HEK293 (cell line): Measurements from ENCODE around the gene TMEM79.

Experiments used
- IKZF3 ChIP-seq: fragments of 450-650 bp; IDR thresholded peaks from 2 replicates; pipeline ENCODE4 v1.5.0; 2018; ENCODE audit warnings: missing biosample characterization, mild to moderate bottlenecking, missing genetic modification characterization, moderate library complexity
- KLF8 ChIP-seq: fragments of 450-650 bp; formaldehyde crosslinking; IDR thresholded peaks from 2 replicates; pipeline ENCODE4 v1.5.1; 2016; ENCODE audit warnings: missing biosample characterization, missing genetic modification characterization
- REPIN1 ChIP-seq: fragments of 450-650 bp; formaldehyde crosslinking; IDR thresholded peaks from 2 replicates; pipeline ENCODE4 v1.5.1; 2017; ENCODE audit warnings: missing biosample characterization, missing genetic modification characterization, low read depth
- SP2 ChIP-seq: fragments of 450-650 bp; formaldehyde crosslinking; IDR thresholded peaks from 2 replicates; pipeline ENCODE4 v1.5.1; 2016; ENCODE audit warnings: missing biosample characterization, missing genetic modification characterization
- TRIM28 ChIP-seq: IDR thresholded peaks from 2 replicates; pipeline ENCODE4 v1.6.1; 2011; ENCODE audit warnings: low read length, control low read depth, borderline replicate concordance
- WT1 ChIP-seq: fragments of 450-650 bp; formaldehyde crosslinking; IDR thresholded peaks from 2 replicates; pipeline ENCODE4 v1.5.1; 2016; ENCODE audit warnings: missing biosample characterization, missing genetic modification characterization
- ZBTB17 ChIP-seq: fragments of 450-650 bp; formaldehyde crosslinking; IDR thresholded peaks from 2 replicates; pipeline ENCODE4 v1.5.1; 2016; ENCODE audit warnings: missing biosample characterization, missing genetic modification characterization
- ZBTB8A ChIP-seq: fragments of 450-650 bp; formaldehyde crosslinking; IDR thresholded peaks from 2 replicates; pipeline ENCODE4 v1.5.1; 2016; ENCODE audit warnings: missing biosample characterization, missing genetic modification characterization
- ZFP69B ChIP-seq: fragments of 450-650 bp; formaldehyde crosslinking; IDR thresholded peaks from 2 replicates; pipeline ENCODE4 v1.5.1; 2016; ENCODE audit warnings: missing biosample characterization, missing genetic modification characterization
- ZNF132 ChIP-seq: fragments of 450-650 bp; formaldehyde crosslinking; IDR thresholded peaks from 2 replicates; pipeline ENCODE4 v1.5.1; 2017; ENCODE audit warnings: missing biosample characterization, missing genetic modification characterization, borderline replicate concordance
- ZNF175 ChIP-seq: fragments of 450-650 bp; formaldehyde crosslinking; IDR thresholded peaks from 2 replicates; pipeline ENCODE4 v1.5.1; 2016; ENCODE audit warnings: missing biosample characterization, missing genetic modification characterization
- ZNF266 ChIP-seq: fragments of 450-650 bp; formaldehyde crosslinking; IDR thresholded peaks from 2 replicates; pipeline ENCODE4 v1.5.1; 2016; ENCODE audit warnings: missing biosample characterization, missing genetic modification characterization, low read depth
- ZNF302 ChIP-seq: fragments of 450-650 bp; formaldehyde crosslinking; IDR thresholded peaks from 2 replicates; pipeline ENCODE4 v1.5.1; 2016; ENCODE audit warnings: missing biosample characterization, missing genetic modification characterization, low read depth
- ZNF311 ChIP-seq: fragments of 450-650 bp; formaldehyde crosslinking; IDR thresholded peaks from 2 replicates; pipeline ENCODE4 v1.5.1; 2017; ENCODE audit warnings: missing biosample characterization, missing genetic modification characterization, borderline replicate concordance
- ZNF350 ChIP-seq: fragments of 450-650 bp; formaldehyde crosslinking; IDR thresholded peaks from 2 replicates; pipeline ENCODE4 v1.5.0; 2017; ENCODE audit warnings: missing biosample characterization, mild to moderate bottlenecking, missing genetic modification characterization
- ZNF473 ChIP-seq: fragments of 450-650 bp; formaldehyde crosslinking; IDR thresholded peaks from 2 replicates; pipeline ENCODE4 v1.5.1; 2017; ENCODE audit warnings: missing biosample characterization, missing genetic modification characterization
- ZNF514 ChIP-seq: fragments of 450-650 bp; formaldehyde crosslinking; IDR thresholded peaks from 2 replicates; pipeline ENCODE4 v1.5.1; 2016; ENCODE audit warnings: missing biosample characterization, missing genetic modification characterization
- ZNF544 ChIP-seq: fragments of 450-650 bp; formaldehyde crosslinking; IDR thresholded peaks from 2 replicates; pipeline ENCODE4 v1.5.0; 2017; ENCODE audit warnings: missing biosample characterization, missing genetic modification characterization
- ZNF548 ChIP-seq: fragments of 450-650 bp; formaldehyde crosslinking; IDR thresholded peaks from 2 replicates; pipeline ENCODE4 v1.5.1; 2016; ENCODE audit warnings: missing biosample characterization, missing genetic modification characterization
- ZNF585B ChIP-seq: fragments of 450-650 bp; formaldehyde crosslinking; IDR thresholded peaks from 2 replicates; pipeline ENCODE4 v1.5.1; 2016; ENCODE audit warnings: missing biosample characterization, missing genetic modification characterization
- ZNF596 ChIP-seq: fragments of 450-650 bp; IDR thresholded peaks from 2 replicates; pipeline ENCODE4 v1.5.0; 2018; ENCODE audit warnings: missing biosample characterization, mild to moderate bottlenecking, missing genetic modification characterization, moderate library complexity
- ZSCAN30 ChIP-seq: fragments of 450-650 bp; IDR thresholded peaks from 2 replicates; pipeline ENCODE4 v1.5.1; 2018; ENCODE audit warnings: missing biosample characterization, mild to moderate bottlenecking, missing genetic modification characterization, moderate library complexity
- TF ChIP-seq, protein P1 (sequence below): IDR thresholded peaks from 2 replicates; pipeline ENCODE4 v1.6.1; 2011; ENCODE audit warnings: mild to moderate bottlenecking, low read depth, low read length, borderline replicate concordance
- TF ChIP-seq, protein P2 (sequence below): fragments of 450-650 bp; formaldehyde crosslinking; IDR thresholded peaks from 2 replicates; pipeline ENCODE4 v1.5.1; 2016; ENCODE audit warnings: missing biosample characterization, missing genetic modification characterization
- TF ChIP-seq, protein P3 (sequence below): fragments of 450-650 bp; formaldehyde crosslinking; optimal IDR thresholded peaks from 2 replicates; pipeline ENCODE3; 2016; ENCODE audit warnings: missing biosample characterization, mild to moderate bottlenecking, missing genetic modification characterization
- TF ChIP-seq, protein P4 (sequence below): fragments of 450-650 bp; formaldehyde crosslinking; IDR thresholded peaks from 2 replicates; pipeline ENCODE4 v1.5.1; 2016; ENCODE audit warnings: missing biosample characterization, missing genetic modification characterization
- TF ChIP-seq, protein P5 (sequence below): fragments of 450-650 bp; formaldehyde crosslinking; IDR thresholded peaks from 2 replicates; pipeline ENCODE4 v1.5.1; 2016; ENCODE audit warnings: missing biosample characterization, missing genetic modification characterization
- TF ChIP-seq, protein P6 (sequence below): fragments of 450-650 bp; formaldehyde crosslinking; IDR thresholded peaks from 2 replicates; pipeline ENCODE4 v1.5.1; 2016; ENCODE audit warnings: missing biosample characterization, missing genetic modification characterization
- TF ChIP-seq, protein P7 (sequence below): fragments of 450-650 bp; formaldehyde crosslinking; IDR thresholded peaks from 2 replicates; pipeline ENCODE4 v1.5.1; 2016; ENCODE audit warnings: missing biosample characterization, missing genetic modification characterization

The TMEM79 gene

DNA sequence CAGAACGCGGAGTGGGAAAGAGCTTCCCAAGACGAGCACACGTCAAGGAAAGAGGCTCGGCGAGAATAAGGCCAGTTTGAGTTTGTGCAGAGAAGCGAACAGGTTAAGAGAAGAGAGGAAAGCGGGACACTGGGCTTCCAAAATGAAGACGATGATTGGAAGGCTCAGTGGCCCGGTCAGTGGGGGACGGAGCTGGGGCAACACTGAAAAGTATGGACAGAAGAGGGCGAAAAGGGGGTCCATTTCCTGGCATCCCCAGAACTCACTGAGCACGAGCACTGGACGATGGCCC lies 53.7 kb downstream of the TMEM79 start (continued):
- TF ChIP-seq, protein P1, sequence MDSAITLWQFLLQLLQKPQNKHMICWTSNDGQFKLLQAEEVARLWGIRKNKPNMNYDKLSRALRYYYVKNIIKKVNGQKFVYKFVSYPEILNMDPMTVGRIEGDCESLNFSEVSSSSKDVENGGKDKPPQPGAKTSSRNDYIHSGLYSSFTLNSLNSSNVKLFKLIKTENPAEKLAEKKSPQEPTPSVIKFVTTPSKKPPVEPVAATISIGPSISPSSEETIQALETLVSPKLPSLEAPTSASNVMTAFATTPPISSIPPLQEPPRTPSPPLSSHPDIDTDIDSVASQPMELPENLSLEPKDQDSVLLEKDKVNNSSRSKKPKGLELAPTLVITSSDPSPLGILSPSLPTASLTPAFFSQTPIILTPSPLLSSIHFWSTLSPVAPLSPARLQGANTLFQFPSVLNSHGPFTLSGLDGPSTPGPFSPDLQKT: no peak
- TF ChIP-seq ZNF302 (no peak), SP2 (tag by site-specific recombination) (no peak), ZNF132 (tag by site-specific recombination) (no peak), ZNF175 (no peak), ZNF544 (tag by site-specific recombination) (no peak), REPIN1 (tag by site-specific recombination) (no peak), ZNF514 (no peak), KLF8 (peak; percentile 33; the same call in 1 of the 2 replicates), ZNF266 (no peak), ZNF585B (tag by site-specific recombination) (no peak; the same call in 1 of the 2 replicates), WT1 (tag by site-specific recombination) (peak; percentile 7; the same call in 1 of the 2 replicates), TRIM28 (no peak), ZNF596 (tag by site-specific recombination) (no peak), ZBTB17 (tag by site-specific recombination) (0 out of 2 replicates have a peak, but pooled peaks have one; percentile 2), ZNF311 (no peak), ZSCAN30 (tag by site-specific recombination) (peak; percentile 34; the same call in 1 of the 2 replicates), IKZF3 (tag by site-specific recombination) (no peak), ZBTB8A (tag by site-specific recombination) (peak; percentile 41), ZNF350 (tag by site-specific recombination) (no peak), ZNF548 (no peak), ZFP69B (tag by site-specific recombination) (no peak), ZNF473 (tag by site-specific recombination) (no peak)
- TF ChIP-seq, protein P2, sequence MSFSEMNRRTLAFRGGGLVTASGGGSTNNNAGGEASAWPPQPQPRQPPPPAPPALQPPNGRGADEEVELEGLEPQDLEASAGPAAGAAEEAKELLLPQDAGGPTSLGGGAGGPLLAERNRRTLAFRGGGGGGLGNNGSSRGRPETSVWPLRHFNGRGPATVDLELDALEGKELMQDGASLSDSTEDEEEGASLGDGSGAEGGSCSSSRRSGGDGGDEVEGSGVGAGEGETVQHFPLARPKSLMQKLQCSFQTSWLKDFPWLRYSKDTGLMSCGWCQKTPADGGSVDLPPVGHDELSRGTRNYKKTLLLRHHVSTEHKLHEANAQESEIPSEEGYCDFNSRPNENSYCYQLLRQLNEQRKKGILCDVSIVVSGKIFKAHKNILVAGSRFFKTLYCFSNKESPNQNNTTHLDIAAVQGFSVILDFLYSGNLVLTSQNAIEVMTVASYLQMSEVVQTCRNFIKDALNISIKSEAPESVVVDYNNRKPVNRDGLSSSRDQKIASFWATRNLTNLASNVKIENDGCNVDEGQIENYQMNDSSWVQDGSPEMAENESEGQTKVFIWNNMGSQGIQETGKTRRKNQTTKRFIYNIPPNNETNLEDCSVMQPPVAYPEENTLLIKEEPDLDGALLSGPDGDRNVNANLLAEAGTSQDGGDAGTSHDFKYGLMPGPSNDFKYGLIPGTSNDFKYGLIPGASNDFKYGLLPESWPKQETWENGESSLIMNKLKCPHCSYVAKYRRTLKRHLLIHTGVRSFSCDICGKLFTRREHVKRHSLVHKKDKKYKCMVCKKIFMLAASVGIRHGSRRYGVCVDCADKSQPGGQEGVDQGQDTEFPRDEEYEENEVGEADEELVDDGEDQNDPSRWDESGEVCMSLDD (tag by site-specific recombination): peak; percentile 76
- TF ChIP-seq, protein P3, sequence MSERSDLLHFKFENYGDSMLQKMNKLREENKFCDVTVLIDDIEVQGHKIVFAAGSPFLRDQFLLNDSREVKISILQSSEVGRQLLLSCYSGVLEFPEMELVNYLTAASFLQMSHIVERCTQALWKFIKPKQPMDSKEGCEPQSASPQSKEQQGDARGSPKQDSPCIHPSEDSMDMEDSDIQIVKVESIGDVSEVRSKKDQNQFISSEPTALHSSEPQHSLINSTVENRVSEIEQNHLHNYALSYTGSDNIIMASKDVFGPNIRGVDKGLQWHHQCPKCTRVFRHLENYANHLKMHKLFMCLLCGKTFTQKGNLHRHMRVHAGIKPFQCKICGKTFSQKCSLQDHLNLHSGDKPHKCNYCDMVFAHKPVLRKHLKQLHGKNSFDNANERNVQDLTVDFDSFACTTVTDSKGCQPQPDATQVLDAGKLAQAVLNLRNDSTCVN (tag by site-specific recombination): no peak
- TF ChIP-seq, protein P4, sequence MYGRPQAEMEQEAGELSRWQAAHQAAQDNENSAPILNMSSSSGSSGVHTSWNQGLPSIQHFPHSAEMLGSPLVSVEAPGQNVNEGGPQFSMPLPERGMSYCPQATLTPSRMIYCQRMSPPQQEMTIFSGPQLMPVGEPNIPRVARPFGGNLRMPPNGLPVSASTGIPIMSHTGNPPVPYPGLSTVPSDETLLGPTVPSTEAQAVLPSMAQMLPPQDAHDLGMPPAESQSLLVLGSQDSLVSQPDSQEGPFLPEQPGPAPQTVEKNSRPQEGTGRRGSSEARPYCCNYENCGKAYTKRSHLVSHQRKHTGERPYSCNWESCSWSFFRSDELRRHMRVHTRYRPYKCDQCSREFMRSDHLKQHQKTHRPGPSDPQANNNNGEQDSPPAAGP (tag by site-specific recombination): peak; percentile 44; the same call in 1 of the 2 replicates
- TF ChIP-seq, protein P5, sequence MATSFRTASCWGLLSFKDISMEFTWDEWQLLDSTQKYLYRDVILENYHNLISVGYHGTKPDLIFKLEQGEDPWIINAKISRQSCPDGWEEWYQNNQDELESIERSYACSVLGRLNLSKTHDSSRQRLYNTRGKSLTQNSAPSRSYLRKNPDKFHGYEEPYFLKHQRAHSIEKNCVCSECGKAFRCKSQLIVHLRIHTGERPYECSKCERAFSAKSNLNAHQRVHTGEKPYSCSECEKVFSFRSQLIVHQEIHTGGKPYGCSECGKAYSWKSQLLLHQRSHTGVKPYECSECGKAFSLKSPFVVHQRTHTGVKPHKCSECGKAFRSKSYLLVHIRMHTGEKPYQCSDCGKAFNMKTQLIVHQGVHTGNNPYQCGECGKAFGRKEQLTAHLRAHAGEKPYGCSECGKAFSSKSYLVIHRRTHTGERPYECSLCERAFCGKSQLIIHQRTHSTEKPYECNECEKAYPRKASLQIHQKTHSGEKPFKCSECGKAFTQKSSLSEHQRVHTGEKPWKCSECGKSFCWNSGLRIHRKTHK: no peak
- TF ChIP-seq, protein P6, sequence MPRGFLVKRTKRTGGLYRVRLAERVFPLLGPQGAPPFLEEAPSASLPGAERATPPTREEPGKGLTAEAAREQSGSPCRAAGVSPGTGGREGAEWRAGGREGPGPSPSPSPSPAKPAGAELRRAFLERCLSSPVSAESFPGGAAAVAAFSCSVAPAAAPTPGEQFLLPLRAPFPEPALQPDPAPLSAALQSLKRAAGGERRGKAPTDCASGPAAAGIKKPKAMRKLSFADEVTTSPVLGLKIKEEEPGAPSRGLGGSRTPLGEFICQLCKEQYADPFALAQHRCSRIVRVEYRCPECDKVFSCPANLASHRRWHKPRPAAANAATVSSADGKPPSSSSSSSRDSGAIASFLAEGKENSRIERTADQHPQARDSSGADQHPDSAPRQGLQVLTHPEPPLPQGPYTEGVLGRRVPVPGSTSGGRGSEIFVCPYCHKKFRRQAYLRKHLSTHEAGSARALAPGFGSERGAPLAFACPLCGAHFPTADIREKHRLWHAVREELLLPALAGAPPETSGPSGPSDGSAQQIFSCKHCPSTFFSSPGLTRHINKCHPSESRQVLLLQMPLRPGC (tag by site-specific recombination): no peak
- TF ChIP-seq, protein P7, sequence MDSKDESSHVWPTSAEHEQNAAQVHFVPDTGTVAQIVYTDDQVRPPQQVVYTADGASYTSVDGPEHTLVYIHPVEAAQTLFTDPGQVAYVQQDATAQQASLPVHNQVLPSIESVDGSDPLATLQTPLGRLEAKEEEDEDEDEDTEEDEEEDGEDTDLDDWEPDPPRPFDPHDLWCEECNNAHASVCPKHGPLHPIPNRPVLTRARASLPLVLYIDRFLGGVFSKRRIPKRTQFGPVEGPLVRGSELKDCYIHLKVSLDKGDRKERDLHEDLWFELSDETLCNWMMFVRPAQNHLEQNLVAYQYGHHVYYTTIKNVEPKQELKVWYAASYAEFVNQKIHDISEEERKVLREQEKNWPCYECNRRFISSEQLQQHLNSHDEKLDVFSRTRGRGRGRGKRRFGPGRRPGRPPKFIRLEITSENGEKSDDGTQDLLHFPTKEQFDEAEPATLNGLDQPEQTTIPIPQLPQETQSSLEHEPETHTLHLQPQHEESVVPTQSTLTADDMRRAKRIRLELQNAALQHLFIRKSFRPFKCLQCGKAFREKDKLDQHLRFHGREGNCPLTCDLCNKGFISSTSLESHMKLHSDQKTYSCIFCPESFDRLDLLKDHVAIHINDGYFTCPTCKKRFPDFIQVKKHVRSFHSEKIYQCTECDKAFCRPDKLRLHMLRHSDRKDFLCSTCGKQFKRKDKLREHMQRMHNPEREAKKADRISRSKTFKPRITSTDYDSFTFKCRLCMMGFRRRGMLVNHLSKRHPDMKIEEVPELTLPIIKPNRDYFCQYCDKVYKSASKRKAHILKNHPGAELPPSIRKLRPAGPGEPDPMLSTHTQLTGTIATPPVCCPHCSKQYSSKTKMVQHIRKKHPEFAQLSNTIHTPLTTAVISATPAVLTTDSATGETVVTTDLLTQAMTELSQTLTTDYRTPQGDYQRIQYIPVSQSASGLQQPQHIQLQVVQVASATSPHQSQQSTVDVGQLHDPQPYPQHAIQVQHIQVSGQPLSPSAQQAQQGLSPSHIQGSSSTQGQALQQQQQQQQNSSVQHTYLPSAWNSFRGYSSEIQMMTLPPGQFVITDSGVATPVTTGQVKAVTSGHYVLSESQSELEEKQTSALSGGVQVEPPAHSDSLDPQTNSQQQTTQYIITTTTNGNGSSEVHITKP (tag by site-specific recombination): no peak
